Measurements from ENCODE around the gene VAV2. TPM values are rescaled to one million over a fixed set of nuclear protein-coding genes. Genes with fewer than 3 reads are reported as not detected.

The VAV2 gene
- total RNA-seq, 1 experiment from 2014 or later: 9.7 TPM

DNA sequence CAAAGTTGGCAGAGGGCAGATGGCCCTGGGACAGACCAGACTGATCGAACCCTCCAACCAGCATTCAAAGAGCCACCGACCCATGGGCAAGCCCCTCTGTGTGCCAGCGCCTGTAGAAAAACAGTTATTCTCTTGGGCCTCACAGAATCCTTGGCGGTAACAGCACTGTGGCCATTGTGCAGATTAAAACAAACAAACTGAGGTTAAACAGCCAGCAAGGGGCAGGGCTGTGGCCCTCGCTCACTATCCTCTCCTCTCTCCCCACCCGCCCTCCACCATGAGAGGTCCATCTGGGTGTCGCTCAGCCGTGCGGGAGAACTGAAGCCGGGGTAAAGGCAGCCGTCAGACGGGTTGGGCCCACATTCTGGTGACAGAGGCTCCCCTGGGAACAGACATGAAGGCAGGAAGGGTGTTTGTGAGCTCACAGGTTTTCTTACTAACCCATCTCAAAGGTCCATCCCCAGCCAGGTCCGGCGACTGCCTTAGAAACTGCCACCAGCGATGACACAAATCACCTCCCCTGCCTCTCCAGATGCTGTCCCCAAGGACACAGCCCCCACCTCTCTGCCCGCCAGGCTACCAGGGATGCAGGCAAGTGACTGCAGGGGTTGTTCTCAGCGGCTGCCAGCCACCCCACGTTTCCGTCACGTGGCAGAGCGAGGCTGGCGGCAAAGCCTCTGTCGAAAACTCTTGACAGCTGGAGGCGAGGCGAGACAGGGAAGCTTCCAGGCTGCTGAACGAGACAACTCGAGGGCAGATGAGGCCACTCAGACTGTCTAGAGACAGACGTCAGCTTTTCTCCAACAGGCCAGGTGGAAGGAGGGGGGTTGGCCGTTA is 178.2 kb downstream of the VAV2 start:
- no peaks in the 10 kb centered on the region for H3K9me3 ChIP-seq (ENCODE audit: low read length)
- H3K79me2 ChIP-seq (ENCODE audit: low read length): no peaks in the 10 kb centered on the region
- no peak overlapping the region for H3K27ac ChIP-seq (ENCODE audit: low read length)
- POLR2A ChIA-PET (ENCODE audit: unreplicated experiment): no interaction called here
- H2AFZ ChIP-seq (ENCODE audit: low read length): no peak overlapping the region
- no TSS peak for BruUV-seq (replicated peaks)
- DNase-seq: no peak
- no peaks in the 10 kb centered on the region for H3K27me3 ChIP-seq (ENCODE audit: low read length)
- no peaks in the 10 kb centered on the region for H3F3A ChIP-seq (ENCODE audit: low read length, unreplicated experiment)
- H3K4me2 ChIP-seq (ENCODE audit: low read length): no peak overlapping the region
- no peaks in the 10 kb centered on the region for H3K36me3 ChIP-seq (ENCODE audit: low read depth, low read length)
- intact Hi-C loops (cut with micrococcal nuclease): no loop called here
- no peak overlapping the region for H3K9ac ChIP-seq (ENCODE audit: low read length)
- H3K4me1 ChIP-seq (ENCODE audit: insufficient read depth, low read length): no peaks in the 10 kb centered on the region
- TF ChIP-seq EZH2 (IDR thresholded peaks at IDR 0.05; ENCODE audit: low read length, unreplicated experiment): no peak
- TF ChIP-seq EZH2phosphoT487 (IDR thresholded peaks at IDR 0.05; ENCODE audit: borderline replicate concordance, low read length): no peak
- TF ChIP-seq, protein P1, sequence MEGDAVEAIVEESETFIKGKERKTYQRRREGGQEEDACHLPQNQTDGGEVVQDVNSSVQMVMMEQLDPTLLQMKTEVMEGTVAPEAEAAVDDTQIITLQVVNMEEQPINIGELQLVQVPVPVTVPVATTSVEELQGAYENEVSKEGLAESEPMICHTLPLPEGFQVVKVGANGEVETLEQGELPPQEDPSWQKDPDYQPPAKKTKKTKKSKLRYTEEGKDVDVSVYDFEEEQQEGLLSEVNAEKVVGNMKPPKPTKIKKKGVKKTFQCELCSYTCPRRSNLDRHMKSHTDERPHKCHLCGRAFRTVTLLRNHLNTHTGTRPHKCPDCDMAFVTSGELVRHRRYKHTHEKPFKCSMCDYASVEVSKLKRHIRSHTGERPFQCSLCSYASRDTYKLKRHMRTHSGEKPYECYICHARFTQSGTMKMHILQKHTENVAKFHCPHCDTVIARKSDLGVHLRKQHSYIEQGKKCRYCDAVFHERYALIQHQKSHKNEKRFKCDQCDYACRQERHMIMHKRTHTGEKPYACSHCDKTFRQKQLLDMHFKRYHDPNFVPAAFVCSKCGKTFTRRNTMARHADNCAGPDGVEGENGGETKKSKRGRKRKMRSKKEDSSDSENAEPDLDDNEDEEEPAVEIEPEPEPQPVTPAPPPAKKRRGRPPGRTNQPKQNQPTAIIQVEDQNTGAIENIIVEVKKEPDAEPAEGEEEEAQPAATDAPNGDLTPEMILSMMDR (conservative IDR thresholded peaks at IDR 0.05; ENCODE audit: low read depth, low read length): no peak
- ATAC-seq: no peak
- no peak overlapping the region for H3K4me3 ChIP-seq (ENCODE audit: low read length)
- no peaks in the 10 kb centered on the region for H3K9me2 ChIP-seq (replicated peaks; ENCODE audit: low read length)
- no peaks in the 10 kb centered on the region for H4K20me1 ChIP-seq (ENCODE audit: low read length)
- CTCF ChIA-PET: no interaction called here

DNA sequence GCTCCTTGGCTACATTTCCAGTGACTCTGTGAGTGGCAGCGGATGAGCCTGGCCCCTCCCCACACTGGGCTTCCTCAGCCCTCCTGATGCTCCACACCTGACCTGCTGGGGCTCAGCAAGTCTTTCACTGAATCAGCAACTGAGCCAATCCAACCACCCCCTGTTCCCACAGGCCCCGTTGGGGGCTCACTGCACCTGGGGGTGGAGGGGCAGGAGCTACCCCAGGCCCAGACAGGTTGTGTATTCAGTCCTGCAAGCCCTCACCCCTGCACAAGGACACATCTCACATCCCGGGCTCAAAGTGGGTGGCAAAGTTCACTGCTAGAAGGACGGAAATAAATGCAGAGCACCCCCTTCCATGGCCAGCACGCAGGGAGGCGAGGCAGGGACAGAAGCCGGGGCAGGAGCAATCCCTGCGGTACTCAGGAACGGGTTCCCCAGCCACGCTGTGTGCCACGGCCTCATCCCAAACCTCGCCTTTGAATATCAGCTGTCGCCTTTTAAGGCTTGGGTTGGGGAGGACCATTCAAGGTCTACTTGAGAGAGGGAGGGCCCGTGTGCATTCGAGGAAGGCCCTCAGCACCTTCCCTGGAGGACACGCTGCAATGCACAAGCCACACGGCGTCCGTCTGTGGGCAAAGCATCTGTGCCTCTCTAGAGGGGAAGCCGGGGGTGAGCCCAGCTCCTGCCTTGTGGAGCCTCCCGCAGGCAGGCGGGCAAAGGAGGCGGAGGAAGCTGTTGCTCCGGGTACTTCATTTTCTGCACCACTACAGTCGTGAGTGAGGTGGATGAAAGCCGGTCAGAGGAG is 179.0 kb downstream of the VAV2 start:
- no peak overlapping the region for H2AFZ ChIP-seq (ENCODE audit: low read length)
- no peaks in the 10 kb centered on the region for H3K4me1 ChIP-seq (ENCODE audit: insufficient read depth, low read length)
- DNase-seq (no peak), ATAC-seq (no peak)
- H3K27me3 ChIP-seq (ENCODE audit: low read length): no peaks in the 10 kb centered on the region
- no peaks in the 10 kb centered on the region for H3K79me2 ChIP-seq (ENCODE audit: low read length)
- no peaks in the 10 kb centered on the region for H3F3A ChIP-seq (ENCODE audit: low read length, unreplicated experiment)
- ChIA-PET CTCF (no interaction called here), POLR2A (ENCODE audit: unreplicated experiment) (no interaction called here)
- H3K4me3 ChIP-seq (ENCODE audit: low read length): no peak overlapping the region
- BruUV-seq (replicated peaks): no TSS peak
- no peaks in the 10 kb centered on the region for H4K20me1 ChIP-seq (ENCODE audit: low read length)
- H3K36me3 ChIP-seq (ENCODE audit: low read depth, low read length): no peaks in the 10 kb centered on the region
- H3K9ac ChIP-seq (ENCODE audit: low read length): no peak overlapping the region
- no peak overlapping the region for H3K27ac ChIP-seq (ENCODE audit: low read length)
- H3K4me2 ChIP-seq (ENCODE audit: low read length): no peak overlapping the region
- intact Hi-C loops (cut with micrococcal nuclease): no loop called here
- TF ChIP-seq EZH2 (IDR thresholded peaks at IDR 0.05; ENCODE audit: low read length, unreplicated experiment): no peak
- no peaks in the 10 kb centered on the region for H3K9me3 ChIP-seq (ENCODE audit: low read length)
- H3K9me2 ChIP-seq (replicated peaks; ENCODE audit: low read length): no peaks in the 10 kb centered on the region

DNA sequence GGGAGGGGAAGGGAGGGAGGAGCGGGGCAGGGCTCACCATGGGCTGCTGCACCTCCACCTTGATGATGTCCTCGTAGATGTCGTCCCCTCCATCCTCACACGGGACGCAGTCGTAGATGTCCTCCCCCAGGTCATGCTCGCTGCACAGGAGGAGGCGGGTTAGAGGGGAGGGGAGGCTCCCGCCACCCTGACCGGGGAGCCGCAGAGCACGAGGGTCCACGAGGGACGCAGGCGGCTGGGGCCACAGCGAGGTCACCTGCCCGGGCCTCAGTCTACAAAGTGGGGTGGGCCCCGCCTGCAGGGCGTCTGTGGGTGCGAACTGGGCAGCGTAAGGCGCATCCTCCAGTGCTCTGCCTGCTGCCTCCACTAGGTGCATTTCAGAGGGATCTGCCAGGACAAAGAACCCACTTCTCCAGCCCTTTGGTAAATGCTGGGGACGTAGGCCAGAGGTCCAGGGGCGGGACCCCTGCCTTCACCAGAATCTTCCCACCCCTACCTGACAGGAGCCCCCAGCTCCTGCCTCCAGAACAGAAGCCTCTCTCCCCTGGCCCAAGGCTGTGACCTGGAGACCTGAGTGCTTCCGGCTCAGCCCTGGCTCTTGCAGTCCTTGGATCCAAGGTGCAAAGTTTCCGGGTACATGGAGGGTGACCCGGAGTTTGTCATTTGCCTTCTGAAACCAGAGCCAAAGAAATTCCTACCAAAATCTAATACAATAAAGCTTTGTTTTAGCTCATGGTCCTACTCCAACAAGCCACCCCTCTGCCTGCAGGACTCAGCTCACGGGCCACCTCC is 179.9 kb downstream of the VAV2 start:
- no TSS peak for BruUV-seq (replicated peaks)
- TF ChIP-seq, protein P1 (conservative IDR thresholded peaks at IDR 0.05; ENCODE audit: low read depth, low read length): no peak
- TF ChIP-seq EZH2phosphoT487 (IDR thresholded peaks at IDR 0.05; ENCODE audit: borderline replicate concordance, low read length): no peak
- TF ChIP-seq EZH2 (IDR thresholded peaks at IDR 0.05; ENCODE audit: low read length, unreplicated experiment): no peak
- intact Hi-C loops (cut with micrococcal nuclease): no loop called here
- no peak overlapping the region for H3K4me3 ChIP-seq (ENCODE audit: low read length)
- H3K9me2 ChIP-seq (replicated peaks; ENCODE audit: low read length): no peaks in the 10 kb centered on the region
- H3K9me3 ChIP-seq (ENCODE audit: low read length): no peaks in the 10 kb centered on the region
- H3K36me3 ChIP-seq (ENCODE audit: low read depth, low read length): no peaks in the 10 kb centered on the region
- no peaks in the 10 kb centered on the region for H3K4me1 ChIP-seq (ENCODE audit: insufficient read depth, low read length)
- ATAC-seq: no peak
- H3K9ac ChIP-seq (ENCODE audit: low read length): no peak overlapping the region
- ChIA-PET CTCF (no interaction called here), POLR2A (ENCODE audit: unreplicated experiment) (no interaction called here)
- DNase-seq: no peak
- no peaks in the 10 kb centered on the region for H3K27me3 ChIP-seq (ENCODE audit: low read length)
- no peaks in the 10 kb centered on the region for H3K79me2 ChIP-seq (ENCODE audit: low read length)
- H2AFZ ChIP-seq (ENCODE audit: low read length): no peak overlapping the region
- H3F3A ChIP-seq (ENCODE audit: low read length, unreplicated experiment): no peaks in the 10 kb centered on the region
- no peak overlapping the region for H3K27ac ChIP-seq (ENCODE audit: low read length)
- no peak overlapping the region for H3K4me2 ChIP-seq (ENCODE audit: low read length)
- H4K20me1 ChIP-seq (ENCODE audit: low read length): no peaks in the 10 kb centered on the region
